Upper lobe of left lung (tissue), 4 donors: ENCODE measurements around the gene BNC2.

Experiments used
- CTCF ChIP-seq, 6 experiments: fragments of 450-650 bp in 4 of 6; fragments of 200-600 bp in 2 of 6; sonication (generic) in 2 of 6; IDR thresholded peaks; one replicate each; pipeline ENCODE4 v1.5.1; 2016 to 2019; ENCODE audit warnings: antibody characterized with exemption in 6 of 6
- EP300 ChIP-seq, 4 donors: sonication (generic); formaldehyde crosslinking; IDR thresholded peaks; one replicate each; pipeline ENCODE4 v1.5.1; 2017; ENCODE audit warnings: antibody characterized with exemption in 4 of 4, control low read depth in 2 of 4

- TF ChIP-seq EP300 (IDR thresholded peaks at IDR 0.05) (no peak), CTCF (IDR thresholded peaks at IDR 0.05) (no peak)
Measured at GRCh38 chr9:16768816-16769215, 101.7 kb downstream of the BNC2 start.
